Subcutaneous adipose tissue (tissue), 4 donors: ENCODE results near the gene UBE2I. TPM values are rescaled to one million over a fixed set of nuclear protein-coding genes. Genes with fewer than 3 reads are reported as not detected.

Experiments used
- total RNA-seq, 4 donors: library from RNA; depleted of rRNA; stranded (reverse); fragments of >200 nt; gene quantifications; one replicate each; pipeline ENCODE4 v1.1.0, GENCODE V29; 2016
- TF ChIP-seq, protein P1 (sequence below): fragments of 450-650 bp; IDR thresholded peaks from one replicate; pipeline ENCODE4 v1.5.1; 2016; ENCODE audit warnings: low read depth, mild to moderate bottlenecking, control low read depth, antibody characterized with exemption, moderate library complexity

UBE2I gene
- total RNA-seq, 4 donors from 2014 or later: 41.1 to 102 (median 55.9) TPM

GRCh38 chr16:1362807-1363206 lies 53.4 kb downstream of the UBE2I start:
- TF ChIP-seq, protein P1, sequence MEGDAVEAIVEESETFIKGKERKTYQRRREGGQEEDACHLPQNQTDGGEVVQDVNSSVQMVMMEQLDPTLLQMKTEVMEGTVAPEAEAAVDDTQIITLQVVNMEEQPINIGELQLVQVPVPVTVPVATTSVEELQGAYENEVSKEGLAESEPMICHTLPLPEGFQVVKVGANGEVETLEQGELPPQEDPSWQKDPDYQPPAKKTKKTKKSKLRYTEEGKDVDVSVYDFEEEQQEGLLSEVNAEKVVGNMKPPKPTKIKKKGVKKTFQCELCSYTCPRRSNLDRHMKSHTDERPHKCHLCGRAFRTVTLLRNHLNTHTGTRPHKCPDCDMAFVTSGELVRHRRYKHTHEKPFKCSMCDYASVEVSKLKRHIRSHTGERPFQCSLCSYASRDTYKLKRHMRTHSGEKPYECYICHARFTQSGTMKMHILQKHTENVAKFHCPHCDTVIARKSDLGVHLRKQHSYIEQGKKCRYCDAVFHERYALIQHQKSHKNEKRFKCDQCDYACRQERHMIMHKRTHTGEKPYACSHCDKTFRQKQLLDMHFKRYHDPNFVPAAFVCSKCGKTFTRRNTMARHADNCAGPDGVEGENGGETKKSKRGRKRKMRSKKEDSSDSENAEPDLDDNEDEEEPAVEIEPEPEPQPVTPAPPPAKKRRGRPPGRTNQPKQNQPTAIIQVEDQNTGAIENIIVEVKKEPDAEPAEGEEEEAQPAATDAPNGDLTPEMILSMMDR: no peak

DNA sequence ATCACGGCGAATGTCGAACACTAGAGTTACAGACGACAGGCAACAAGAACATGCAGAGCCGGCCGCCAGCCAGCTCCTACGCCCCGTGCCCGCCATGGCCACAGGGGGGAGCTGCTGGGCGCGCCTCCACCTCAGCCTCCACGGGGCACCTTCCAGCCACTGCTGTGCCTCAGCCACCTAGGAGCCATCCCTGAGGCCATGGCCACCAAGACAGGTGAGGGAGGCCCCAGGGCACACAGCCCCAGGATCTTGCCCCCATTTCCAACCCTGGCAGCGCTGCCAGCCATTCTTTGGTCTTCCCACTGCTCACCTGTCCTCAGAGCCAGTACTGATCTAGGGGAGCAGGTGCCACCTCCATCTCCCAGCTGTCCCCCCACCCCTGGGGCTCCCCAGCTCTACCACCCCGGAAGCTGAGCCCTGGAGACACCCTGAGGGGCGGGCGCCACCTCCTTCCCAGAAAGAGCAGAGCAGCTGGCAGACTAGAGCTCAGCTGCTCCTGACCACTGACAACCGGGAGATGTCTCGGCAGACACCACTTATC lies 54.1 kb downstream of the UBE2I start:
- TF ChIP-seq, protein P1: no peak

DNA sequence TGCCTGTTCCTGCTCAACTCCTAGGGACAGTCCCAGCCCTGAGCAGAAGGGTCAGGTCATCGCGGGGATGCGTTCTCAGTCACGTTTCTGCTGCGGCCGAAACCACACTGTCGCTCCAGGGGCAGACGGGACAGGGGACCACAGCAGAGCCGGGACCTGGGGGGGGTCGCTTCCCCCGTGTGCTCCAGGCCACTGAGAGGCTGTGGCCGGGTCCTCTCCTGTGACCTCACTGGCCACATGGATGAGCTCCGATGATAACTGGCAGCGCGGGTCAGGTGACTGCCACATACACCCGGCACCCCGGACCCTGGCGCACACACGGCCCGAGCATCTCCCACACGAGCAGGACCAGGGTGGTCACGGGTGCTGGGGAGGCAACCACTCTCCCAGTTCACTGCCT lies 55.1 kb downstream of the UBE2I start:
- TF ChIP-seq, protein P1: no peak

DNA sequence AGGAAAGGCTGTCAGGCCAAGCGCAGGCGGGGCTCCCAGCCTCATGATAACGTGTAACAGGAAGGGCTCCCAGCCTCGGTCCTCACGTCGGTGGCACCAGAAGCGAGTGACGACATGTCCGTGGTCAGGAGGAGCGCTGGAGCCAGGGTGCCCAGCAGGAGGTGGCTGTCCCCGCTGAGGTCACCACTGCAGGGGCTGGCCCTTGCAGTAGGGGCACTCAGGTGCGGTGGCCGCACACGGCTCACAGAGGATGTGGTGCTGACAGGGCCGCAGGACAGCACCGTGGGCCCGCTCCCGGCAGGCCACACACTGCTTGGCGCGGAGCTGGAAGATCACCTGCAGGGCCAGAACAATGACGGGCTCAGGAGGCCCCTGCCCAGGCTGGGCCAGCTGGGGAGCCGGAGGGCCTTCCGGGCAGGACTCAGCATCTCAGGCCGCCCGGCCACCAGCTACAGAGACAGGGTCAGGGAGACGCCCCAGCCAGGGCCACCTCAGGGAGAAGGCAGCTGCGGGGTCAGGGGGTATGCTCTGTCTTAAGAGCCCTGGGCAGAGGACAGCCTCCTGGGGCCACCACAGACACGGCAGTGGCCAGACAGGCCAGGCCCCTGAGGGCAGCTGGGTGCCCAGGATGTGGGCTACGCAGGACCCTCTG lies 56.8 kb downstream of the UBE2I start:
- TF ChIP-seq, protein P1: no peak

DNA sequence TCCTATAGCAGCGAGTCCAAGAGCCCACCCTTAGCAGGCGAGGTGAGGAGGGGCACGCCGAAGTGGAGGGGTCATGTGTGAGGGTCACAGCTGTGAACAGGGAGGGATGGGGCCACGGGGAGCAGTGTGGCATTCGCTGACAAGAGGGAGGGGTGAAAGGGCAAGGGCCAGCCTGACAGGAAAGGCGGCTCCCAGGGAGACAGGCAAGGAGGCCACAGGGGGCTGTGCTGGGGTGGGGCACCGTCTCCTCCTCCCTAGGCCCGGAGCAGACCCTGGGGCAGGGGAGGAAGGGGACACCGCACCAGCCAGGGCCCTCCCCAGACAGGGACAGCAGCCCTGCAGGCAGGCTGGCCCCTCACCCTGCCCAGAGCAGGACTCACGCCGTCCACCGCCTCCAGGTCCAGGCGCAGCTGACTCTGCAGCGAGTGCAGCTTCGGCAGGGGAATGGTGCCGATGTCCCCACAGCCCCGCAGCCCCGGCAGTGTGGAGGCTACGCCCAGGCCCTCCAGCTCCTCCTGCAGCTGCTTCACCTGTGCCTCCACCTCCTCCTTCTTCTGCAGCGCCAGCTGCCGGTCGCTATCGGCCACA lies 57.4 kb downstream of the UBE2I start:
- TF ChIP-seq, protein P1: no peak

DNA sequence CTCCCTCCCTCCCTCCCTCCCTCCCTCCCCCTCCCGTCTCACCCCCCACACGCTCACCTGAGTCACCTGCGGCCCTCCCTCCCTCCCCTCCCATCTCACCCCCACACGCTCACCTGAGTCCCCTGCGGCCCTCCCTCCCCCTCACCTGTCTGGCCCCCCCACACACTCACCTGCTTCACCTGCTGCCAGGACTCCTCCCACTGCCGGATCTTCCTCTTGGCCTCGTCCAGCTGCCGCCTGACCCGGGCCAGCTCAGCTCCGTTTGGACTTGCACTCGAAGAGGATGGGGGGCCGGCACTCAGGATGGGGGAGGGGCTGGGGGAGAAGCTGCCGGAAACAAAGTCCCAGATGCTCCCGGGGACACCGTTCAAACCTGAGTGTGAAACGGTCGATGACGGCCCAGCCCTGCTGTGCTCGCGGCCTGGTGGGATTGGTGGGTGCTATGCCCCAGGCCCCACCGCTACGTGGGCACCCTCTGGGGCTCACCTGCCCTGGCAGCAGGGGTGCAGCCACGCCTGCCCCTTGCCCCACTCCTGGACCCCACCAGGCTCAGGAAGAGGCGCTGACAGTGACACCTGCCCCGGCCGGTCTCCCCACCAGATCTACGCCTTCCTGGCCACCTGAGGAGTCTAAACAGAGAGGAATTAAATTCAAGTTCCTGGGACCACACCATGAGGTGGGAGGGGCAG lies 58.2 kb downstream of the UBE2I start:
- TF ChIP-seq, protein P1: no peak
